MCF 10A (cell line): Measurements from ENCODE around the gene ATPAF1. TPM values are rescaled to one million over a fixed set of nuclear protein-coding genes. Genes with fewer than 3 reads are reported as not detected.
"Not testable (repeated sequence)": the region's sequence is repeated elsewhere in the genome, so short reads cannot be mapped to it uniquely, and the experiment has no call there.

Experiments used
- BruUV-seq: library from RNA; stranded (reverse); fragments of 400-500 nt; replicated peaks from 2 replicates; lab custom pipeline; 2021; lab: Mats Ljungman, UMichigan
- CTCF ChIA-PET: fragments of 300-600 bp; sonication (Branson Sonifier 250); formaldehyde crosslinking; extraction: SDS; loops from one replicate; lab custom pipeline; 2021; ENCODE audit warnings: antibody characterized with exemption, inconsistent platforms; lab: Yijun Ruan, JAX
- POLR2A ChIA-PET: fragments of 300-600, 350-650 bp; sonication (Branson Sonifier 250); formaldehyde crosslinking; extraction: SDS; loops from one replicate; lab custom pipeline; 2020; ENCODE audit warnings: antibody characterized with exemption, inconsistent platforms; lab: Yijun Ruan, JAX
- DNase-seq: peaks from one replicate; pipeline ENCODE4 v3.0.0-alpha.2; 2018; ENCODE audit not compliant: unreplicated experiment
- H3K27ac Mint-ChIP-seq: one replicate; pipeline ENCODE4 v1.8.0; 2022; ENCODE audit warnings: mild to moderate bottlenecking, low read depth, mixed read lengths; ENCODE audit not compliant: unreplicated experiment
- H3K27me3 Mint-ChIP-seq: one replicate; pipeline ENCODE4 v1.8.0; 2022; ENCODE audit warnings: mixed read lengths; ENCODE audit not compliant: insufficient read depth, unreplicated experiment
- H3K36me3 Mint-ChIP-seq: one replicate; pipeline ENCODE4 v1.8.0; 2022; ENCODE audit warnings: mild to moderate bottlenecking, moderate library complexity, mixed read lengths; ENCODE audit not compliant: insufficient read depth, unreplicated experiment
- H3K4me1 Mint-ChIP-seq: one replicate; pipeline ENCODE4 v1.8.0; 2022; ENCODE audit warnings: mixed read lengths; ENCODE audit not compliant: insufficient read depth, unreplicated experiment
- H3K4me3 Mint-ChIP-seq: one replicate; pipeline ENCODE4 v1.8.0; 2022; ENCODE audit warnings: mild to moderate bottlenecking, moderate library complexity, mixed read lengths; ENCODE audit not compliant: unreplicated experiment
- H3K9me3 Mint-ChIP-seq: one replicate; pipeline ENCODE4 v1.8.0; 2022; ENCODE audit warnings: mixed read lengths; ENCODE audit not compliant: unreplicated experiment
- intact Hi-C: fragments of 100-400 bp; cut with micrococcal nuclease; formaldehyde crosslinking; loops from 2 replicates; pipeline ENCODE4 v1.14.1; 2022
- total RNA-seq: library from RNA; stranded (reverse); gene quantifications from 2 replicates; pipeline ENCODE4 v1.2.3, GENCODE V29; 2022
- TF ChIP-seq, protein P1 (sequence below): fragments of 200-600 bp; IDR thresholded peaks from one replicate; pipeline ENCODE4 v1.8.0; 2022; ENCODE audit warnings: antibody characterized with exemption, mild to moderate bottlenecking; ENCODE audit not compliant: unreplicated experiment

Gene ATPAF1
- total RNA-seq, 1 experiment from 2014 or later = 43.2 TPM

DNA sequence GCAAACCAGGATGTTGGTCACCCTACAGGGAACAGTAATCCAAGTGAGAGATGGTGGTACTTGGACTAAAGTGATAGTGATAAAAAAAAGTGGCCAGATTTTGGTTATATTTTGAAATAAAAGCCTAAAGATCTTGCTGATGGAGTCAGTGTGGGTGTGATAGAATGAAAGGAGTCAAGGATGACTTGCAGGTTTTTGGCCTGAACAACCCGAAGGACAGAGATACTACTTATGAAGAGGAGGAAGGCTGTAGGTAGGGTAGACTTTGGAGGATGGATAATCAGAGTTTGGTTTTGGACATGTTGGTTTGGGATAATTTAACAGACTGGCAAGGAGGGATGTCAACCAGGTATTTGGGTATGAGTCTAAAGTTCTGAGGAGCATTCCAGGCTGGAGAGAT is 2.0 kb upstream of the ATPAF1 start:
- TF ChIP-seq, protein P1, sequence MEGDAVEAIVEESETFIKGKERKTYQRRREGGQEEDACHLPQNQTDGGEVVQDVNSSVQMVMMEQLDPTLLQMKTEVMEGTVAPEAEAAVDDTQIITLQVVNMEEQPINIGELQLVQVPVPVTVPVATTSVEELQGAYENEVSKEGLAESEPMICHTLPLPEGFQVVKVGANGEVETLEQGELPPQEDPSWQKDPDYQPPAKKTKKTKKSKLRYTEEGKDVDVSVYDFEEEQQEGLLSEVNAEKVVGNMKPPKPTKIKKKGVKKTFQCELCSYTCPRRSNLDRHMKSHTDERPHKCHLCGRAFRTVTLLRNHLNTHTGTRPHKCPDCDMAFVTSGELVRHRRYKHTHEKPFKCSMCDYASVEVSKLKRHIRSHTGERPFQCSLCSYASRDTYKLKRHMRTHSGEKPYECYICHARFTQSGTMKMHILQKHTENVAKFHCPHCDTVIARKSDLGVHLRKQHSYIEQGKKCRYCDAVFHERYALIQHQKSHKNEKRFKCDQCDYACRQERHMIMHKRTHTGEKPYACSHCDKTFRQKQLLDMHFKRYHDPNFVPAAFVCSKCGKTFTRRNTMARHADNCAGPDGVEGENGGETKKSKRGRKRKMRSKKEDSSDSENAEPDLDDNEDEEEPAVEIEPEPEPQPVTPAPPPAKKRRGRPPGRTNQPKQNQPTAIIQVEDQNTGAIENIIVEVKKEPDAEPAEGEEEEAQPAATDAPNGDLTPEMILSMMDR = no peak
- intact Hi-C loops = no loop called here
- Mint-ChIP-seq H3K36me3 (peaks cover 12% of the 10 kb centered on the region), H3K27me3 (no peaks in the 10 kb centered on the region), H3K27ac (no peak overlapping the region), H3K9me3 (no peaks in the 10 kb centered on the region), H3K4me3 (no peak overlapping the region), H3K4me1 (peaks cover 14% of the 10 kb centered on the region)
- ChIA-PET CTCF (interaction anchor here (0.6 kb wide), 1 partner anchor 58 kb away, joined by 3 read pairs; no protein-coding TSS in a partner anchor), POLR2A (no interaction called here)
- no TSS peak for BruUV-seq
- DNase-seq = no peak

DNA sequence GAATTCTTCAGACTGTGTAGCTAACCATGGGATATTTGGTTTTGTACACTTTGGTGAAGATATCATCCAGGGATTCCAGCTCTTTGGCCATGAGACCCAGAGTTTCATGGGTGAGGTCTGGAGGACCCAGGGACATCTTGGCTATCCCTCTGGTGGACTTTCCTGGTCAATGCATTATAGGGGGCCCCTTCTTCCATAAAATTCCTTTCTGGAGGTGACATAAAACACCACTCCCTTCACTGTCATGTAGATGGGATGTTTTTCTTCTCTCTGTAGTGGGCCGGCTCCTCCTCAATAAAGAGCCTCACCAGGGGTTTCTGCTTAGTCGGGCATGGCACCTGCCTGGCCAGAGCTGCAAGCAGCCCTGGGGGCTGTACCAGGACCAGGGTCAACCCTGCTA is 2.2 kb downstream of the ATPAF1 start:
- Mint-ChIP-seq H3K4me3 (no peak overlapping the region), H3K9me3 (no peaks in the 10 kb centered on the region), H3K36me3 (peaks cover 32% of the 10 kb centered on the region), H3K27me3 (no peaks in the 10 kb centered on the region), H3K4me1 (peaks cover 14% of the 10 kb centered on the region), H3K27ac (no peak overlapping the region)
- ChIA-PET CTCF (interaction anchor here (0.6 to 1.4 kb wide), 3 partner anchors 11 to 47 kb away, joined by 3 to 4 read pairs (median 3); no protein-coding TSS in a partner anchor), POLR2A (interaction anchor here (0.9 to 3.7 kb wide), 3 partner anchors 22 to 53 kb away, joined by 3 to 18 read pairs (median 3); partner anchors contain the start of gene EFCAB14)
- BruUV-seq = no TSS peak
- TF ChIP-seq, protein P1 = no peak
- no peak for DNase-seq
- intact Hi-C loops = no loop called here

DNA sequence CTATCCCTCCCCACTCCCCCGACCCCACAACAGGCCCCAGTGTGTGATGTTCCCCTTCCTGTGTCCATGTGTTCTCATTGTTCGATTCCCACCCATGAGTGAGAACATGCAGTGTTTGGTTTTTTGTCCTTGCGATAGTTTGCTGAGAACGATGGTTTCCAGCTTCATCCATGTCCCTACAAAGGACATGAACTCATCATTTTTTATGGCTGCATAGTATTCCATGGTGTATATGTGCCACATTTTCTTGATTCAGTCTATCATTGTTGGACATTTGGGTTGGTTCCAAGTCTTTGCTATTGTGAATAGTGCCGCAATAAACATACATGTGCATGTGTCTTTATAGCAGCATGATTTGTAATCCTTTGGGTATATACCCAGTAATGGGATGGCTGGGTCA is 5.2 kb downstream of the ATPAF1 start:
- DNase-seq, H3K27ac Mint-ChIP-seq, H3K27me3 Mint-ChIP-seq, POLR2A ChIA-PET, BruUV-seq, intact Hi-C loops, H3K4me3 Mint-ChIP-seq, H3K9me3 Mint-ChIP-seq: not testable (repeated sequence)
- peaks cover 52% of the 10 kb centered on the region for H3K36me3 Mint-ChIP-seq
- H3K4me1 Mint-ChIP-seq = peaks cover 14% of the 10 kb centered on the region
- CTCF ChIA-PET = interaction anchor here (0.6 kb wide), 1 partner anchor 213 kb away, joined by 3 read pairs; no protein-coding TSS in a partner anchor

DNA sequence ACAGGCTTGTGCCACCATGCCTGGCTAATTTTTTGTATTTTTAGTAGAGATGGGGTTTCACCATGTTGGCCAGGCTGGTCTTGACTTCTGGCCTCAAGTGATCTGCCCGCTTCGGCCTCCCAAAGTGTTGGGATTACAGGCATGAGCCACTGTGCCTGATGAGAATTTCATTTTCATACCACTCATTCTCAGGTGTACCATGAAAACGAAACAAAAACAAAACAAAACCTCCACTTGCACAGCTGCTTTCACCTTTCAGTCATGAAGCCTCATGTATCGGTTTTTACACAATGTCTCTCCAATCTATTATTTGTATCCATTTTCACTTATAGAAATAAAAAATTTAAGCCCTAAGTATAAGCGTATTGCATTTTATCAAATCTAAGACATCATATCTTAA is 8.0 kb downstream of the ATPAF1 start:
- H3K4me1 Mint-ChIP-seq, POLR2A ChIA-PET, H3K4me3 Mint-ChIP-seq, H3K9me3 Mint-ChIP-seq, H3K27ac Mint-ChIP-seq, BruUV-seq, intact Hi-C loops, DNase-seq, H3K27me3 Mint-ChIP-seq: not testable (repeated sequence)
- CTCF ChIA-PET = interaction anchor here (1.1 kb wide), 1 partner anchor 16 kb away, joined by 5 read pairs; no protein-coding TSS in a partner anchor
- peaks cover 59% of the 10 kb centered on the region for H3K36me3 Mint-ChIP-seq

DNA sequence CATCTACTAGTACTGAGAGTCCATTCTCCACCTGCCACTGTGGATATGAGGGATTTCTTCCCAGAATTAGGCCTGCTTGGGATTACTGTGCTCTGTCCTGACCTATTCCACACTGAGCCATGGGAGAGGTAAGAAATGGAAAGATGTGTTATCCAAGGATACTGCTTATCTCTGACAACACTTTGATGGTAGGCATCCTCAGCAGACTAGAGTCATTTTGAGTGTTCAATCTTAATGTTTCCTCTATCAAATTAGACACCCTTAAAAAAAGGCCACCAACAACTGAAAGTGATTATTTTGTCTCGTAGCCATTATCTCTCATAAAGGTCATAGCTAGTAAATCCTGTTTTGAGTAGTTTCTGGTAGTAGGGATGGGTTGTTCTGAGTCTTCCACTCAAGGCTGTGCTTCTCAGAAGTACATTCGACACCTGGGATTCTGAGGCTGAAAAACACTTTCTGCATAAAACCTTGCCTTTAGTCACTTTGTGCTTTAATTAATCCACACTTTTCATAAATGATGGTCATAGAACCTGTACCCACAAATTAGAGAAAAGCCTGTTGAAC is 8.8 kb downstream of the ATPAF1 start:
- POLR2A ChIA-PET = interaction anchor here (1.4 kb wide), 1 partner anchor 16 kb away, joined by 5 read pairs; no protein-coding TSS in a partner anchor
- H3K9me3 Mint-ChIP-seq = no peaks in the 10 kb centered on the region
- H3K27me3 Mint-ChIP-seq = no peaks in the 10 kb centered on the region
- no peak overlapping the region for H3K4me3 Mint-ChIP-seq
- BruUV-seq = no TSS peak
- CTCF ChIA-PET = no interaction called here
- no peaks in the 10 kb centered on the region for H3K4me1 Mint-ChIP-seq
- peaks cover 51% of the 10 kb centered on the region for H3K36me3 Mint-ChIP-seq
- no peak overlapping the region for H3K27ac Mint-ChIP-seq
- DNase-seq = no peak
- TF ChIP-seq, protein P1 = no peak
- intact Hi-C loops = no loop called here
